OCI-LY3 (cell line): Measurements from ENCODE around the gene LNPK.

Source experiments
- H2AFZ ChIP-seq: fragments of 200-600, 300-600 bp; shearing (Covaris generic); 2 replicates; pipeline ENCODE4 v1.6.0; 2014; ENCODE audit warnings: antibody characterized with exemption, low read depth, low read length
- H3K27ac ChIP-seq: fragments of 200-600, 300-600 bp; sonication (generic); 2 replicates; pipeline ENCODE4 v1.5.1; 2014; ENCODE audit warnings: mild to moderate bottlenecking, low read length, moderate library complexity, mixed read lengths
- H3K27me3 ChIP-seq: fragments of 200-600, 300-600 bp; sonication (generic); 2 replicates; pipeline ENCODE4 v1.6.1; 2014; ENCODE audit warnings: low read depth, low read length, mixed read lengths
- H3K36me3 ChIP-seq: fragments of 200-600, 300-600 bp; sonication (generic); replicated peaks from 2 replicates; pipeline ENCODE3; 2014; ENCODE audit warnings: low read depth, low read length, mixed read lengths
- H3K4me1 ChIP-seq: fragments of 300-600, 200-600 bp; sonication (generic); 2 replicates; pipeline ENCODE4 v1.6.1; 2014; ENCODE audit warnings: low read length, mixed read lengths
- H3K4me2 ChIP-seq: fragments of 200-600, 300-600 bp; sonication (generic); 2 replicates; pipeline ENCODE4 v1.6.1; 2014; ENCODE audit warnings: low read length, mixed read lengths
- H3K4me3 ChIP-seq: fragments of 300-600, 200-600 bp; sonication (generic); 2 replicates; pipeline ENCODE4 v1.5.1; 2014; ENCODE audit warnings: antibody characterized with exemption, mild to moderate bottlenecking, low read length, moderate library complexity
- H3K79me2 ChIP-seq: fragments of 300-600, 200-600 bp; shearing (Covaris generic); 2 replicates; pipeline ENCODE4 v1.6.1; 2014; ENCODE audit warnings: mild to moderate bottlenecking, low read length, mixed read lengths
- H3K9ac ChIP-seq: fragments of 300-600, 200-600 bp; shearing (Covaris generic); 2 replicates; pipeline ENCODE4 v1.6.0; 2014; ENCODE audit warnings: mild to moderate bottlenecking, low read length, moderate library complexity
- H3K9me3 ChIP-seq: fragments of 200-600, 300-600 bp; shearing (Covaris generic); 2 replicates; pipeline ENCODE4 v1.6.1; 2014; ENCODE audit warnings: low read length, mixed read lengths; ENCODE audit not compliant: insufficient read depth
- H4K20me1 ChIP-seq: fragments of 200-600, 300-600 bp; sonication (generic); 2 replicates; pipeline ENCODE4 v1.6.1; 2016; ENCODE audit warnings: low read length, mixed read lengths; ENCODE audit not compliant: insufficient read depth
- CTCF ChIP-seq: fragments of 200-600, 300-600 bp; sonication (generic); IDR thresholded peaks from 2 replicates; pipeline ENCODE4 v1.5.1; 2014; ENCODE audit warnings: antibody characterized with exemption, low read length, low read depth
- EZH2phosphoT487 ChIP-seq: fragments of 200-600 bp; shearing (Covaris generic); IDR thresholded peaks from 2 replicates; pipeline ENCODE4 v1.6.1; 2018; ENCODE audit warnings: antibody characterized with exemption, mixed run types, low read depth

Gene LNPK

GRCh38 chr2:175948191-175948590, 53.9 kb downstream of the LNPK start:
- Histone ChIP-seq H3K79me2 (no peaks in the 10 kb centered on the region), H3K4me1 (no peaks in the 10 kb centered on the region), H3K27me3 (no peaks in the 10 kb centered on the region), H3K9ac (no peak overlapping the region), H2AFZ (no peak overlapping the region), H4K20me1 (no peaks in the 10 kb centered on the region), H3K36me3 (peaks cover 8% of the 10 kb centered on the region), H3K27ac (no peak overlapping the region), H3K4me3 (no peak overlapping the region), H3K9me3 (no peaks in the 10 kb centered on the region), H3K4me2 (no peak overlapping the region)
- no peak for TF ChIP-seq EZH2phosphoT487
- no peak for TF ChIP-seq CTCF

GRCh38 chr2:175947073-175947472, 55.0 kb downstream of the LNPK start:
- no peaks in the 10 kb centered on the region for H3K9me3 ChIP-seq
- H3K9ac ChIP-seq, result no peak overlapping the region
- peaks cover 11% of the 10 kb centered on the region for H3K36me3 ChIP-seq
- no peaks in the 10 kb centered on the region for H3K79me2 ChIP-seq
- no peak overlapping the region for H3K4me2 ChIP-seq
- no peaks in the 10 kb centered on the region for H3K27me3 ChIP-seq
- H3K27ac ChIP-seq, result no peak overlapping the region
- TF ChIP-seq CTCF, result no peak
- no peak for TF ChIP-seq EZH2phosphoT487
- no peak overlapping the region for H2AFZ ChIP-seq
- H4K20me1 ChIP-seq, result no peaks in the 10 kb centered on the region
- no peak overlapping the region for H3K4me3 ChIP-seq
- H3K4me1 ChIP-seq, result no peaks in the 10 kb centered on the region

- Histone ChIP-seq H3K79me2 (no peaks in the 10 kb centered on the region), H2AFZ (no peak overlapping the region), H3K36me3 (peaks cover 21% of the 10 kb centered on the region), H4K20me1 (no peaks in the 10 kb centered on the region), H3K27ac (no peak overlapping the region), H3K9ac (no peak overlapping the region), H3K4me2 (no peak overlapping the region), H3K4me3 (no peak overlapping the region), H3K27me3 (no peaks in the 10 kb centered on the region), H3K9me3 (no peaks in the 10 kb centered on the region), H3K4me1 (no peaks in the 10 kb centered on the region)
- TF ChIP-seq EZH2phosphoT487, result no peak
- TF ChIP-seq CTCF, result no peak
These were observed 60.4 kb downstream of the LNPK start for GRCh38 chr2:175941699-175942098.

- no peak for TF ChIP-seq EZH2phosphoT487
- TF ChIP-seq CTCF, result no peak
These were observed 64.9 kb downstream of the LNPK start for GRCh38 chr2:175937216-175937615.

More at GRCh38 chr2:175937216-175937615, 64.9 kb downstream of the LNPK start:
- Histone ChIP-seq H3K4me2 (no peak overlapping the region), H3K36me3 (peaks cover 28% of the 10 kb centered on the region), H3K4me1 (no peaks in the 10 kb centered on the region), H3K4me3 (no peak overlapping the region), H3K9me3 (no peaks in the 10 kb centered on the region), H4K20me1 (no peaks in the 10 kb centered on the region), H3K79me2 (no peaks in the 10 kb centered on the region), H3K27ac (no peak overlapping the region), H2AFZ (no peak overlapping the region), H3K27me3 (no peaks in the 10 kb centered on the region), H3K9ac (no peak overlapping the region)
